ENCODE data around the gene AACS. TPM values are rescaled to one million over a fixed set of nuclear protein-coding genes. Genes with fewer than 3 reads are reported as not detected.

AACS gene
- total RNA-seq, 5 donors from 2014 or later (not counting 1 experiment from before 2014, with no cell fraction given) = 11.5 to 16.4 (median 14.3) TPM

DNA sequence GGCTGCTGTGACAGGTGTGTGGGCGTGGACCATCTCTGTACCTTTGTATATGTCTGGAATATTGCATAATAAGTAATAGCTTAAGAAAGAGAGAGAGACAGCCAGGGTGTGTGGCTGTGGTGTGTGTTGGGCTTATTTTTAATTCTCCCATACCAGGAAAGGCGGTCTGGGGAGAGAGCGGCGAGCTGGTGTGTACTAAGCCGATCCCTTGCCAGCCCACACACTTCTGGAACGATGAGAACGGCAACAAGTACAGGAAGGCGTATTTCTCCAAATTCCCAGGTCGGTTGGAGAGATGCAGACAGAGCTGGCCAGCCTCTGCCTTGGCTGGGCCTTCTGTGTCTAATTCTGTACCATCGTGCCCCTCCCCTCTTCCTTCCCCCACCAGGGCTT lies 63.9 kb downstream of the AACS start:
- ChIA-PET CTCF (no interaction called here), POLR2A (interaction anchor here in 1 of 2 donors (0.6 kb wide), 1 partner anchor 19 kb away, joined by 3 read pairs; no protein-coding TSS in a partner anchor)
- Histone ChIP-seq H3K36me3 (ENCODE audit: control insufficient read depth in 2 of 2, extremely low read depth in 1 of 2, insufficient read depth in 1 of 2, low read length in 1 of 2) (peaks cover 2 to 13% of the 10 kb centered on the region in 2 donors), H3K4me1 (ENCODE audit: control insufficient read depth in 1 of 2, extremely low read depth in 1 of 2, insufficient read depth in 2 of 2, low read length in 2 of 2) (no peaks in the 10 kb centered on the region), H3K9me3 (no peaks in the 10 kb centered on the region), H3K27me3 (replicated peaks in 1 of 2; ENCODE audit: control insufficient read depth in 2 of 2, extremely low read depth in 1 of 2, insufficient read depth in 2 of 2, low read length in 1 of 2) (no peaks in the 10 kb centered on the region), H3K27ac (ENCODE audit: low read length) (no peak overlapping the region), H3K4me3 (ENCODE audit: control insufficient read depth in 1 of 2, extremely low read depth in 1 of 2, low read length in 1 of 2) (no peak overlapping the region)
- H3K4me3 Mint-ChIP-seq = no peak overlapping the region
- DNase-seq (no peak), ATAC-seq (replicated peaks in 1 of 4) (no peak)
- WGBS (ENCODE audit: insufficient coverage) = no CpG with 5 or more reads among the region's 10 CpGs
- peaks cover 25% of the 10 kb centered on the region for H3K36me3 Mint-ChIP-seq
- H3K27ac Mint-ChIP-seq = no peak overlapping the region
- H3K4me1 Mint-ChIP-seq = no peaks in the 10 kb centered on the region
- no peaks in the 10 kb centered on the region for H3K9me3 Mint-ChIP-seq
- H3K27me3 Mint-ChIP-seq = no peaks in the 10 kb centered on the region

DNA sequence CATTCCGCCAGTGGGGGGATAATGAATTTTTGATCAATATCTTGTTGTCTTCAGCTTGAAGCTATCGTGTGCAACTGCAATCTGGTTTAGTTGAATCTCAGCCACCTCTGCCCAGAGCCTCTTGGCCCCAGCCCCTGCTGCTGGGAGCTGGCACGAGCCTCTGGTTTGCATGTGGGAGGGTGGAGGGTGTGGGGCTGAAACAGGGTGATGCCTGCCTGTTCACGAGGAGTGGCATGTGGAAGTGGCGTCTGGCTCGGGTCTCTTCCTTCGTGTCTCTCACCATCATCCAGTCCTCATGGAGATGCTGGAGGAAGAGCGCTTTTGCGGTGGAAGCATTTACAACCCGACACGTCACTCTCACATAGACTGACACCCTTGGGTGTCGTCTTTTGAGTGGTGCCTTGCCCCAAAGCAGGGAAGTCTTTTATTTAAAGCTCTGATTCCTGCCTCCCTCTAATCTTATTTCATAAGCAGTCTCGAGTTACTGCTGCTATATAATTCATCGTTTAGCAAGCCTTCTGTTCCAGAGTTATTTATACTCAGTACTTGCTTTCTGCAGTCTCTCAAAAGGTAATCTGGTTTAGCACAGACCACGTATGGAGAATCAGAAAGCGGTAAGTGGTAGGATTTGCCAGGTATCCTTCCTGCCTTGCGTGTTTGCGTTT lies 64.5 kb downstream of the AACS start:
- POLR2A ChIA-PET = interaction anchor here in 1 of 2 donors (0.6 kb wide), 1 partner anchor 20 kb away, joined by 3 read pairs; no protein-coding TSS in a partner anchor
- CTCF ChIA-PET = no interaction called here
- H3K9me3 Mint-ChIP-seq = no peaks in the 10 kb centered on the region
- H3K4me1 Mint-ChIP-seq = no peaks in the 10 kb centered on the region
- H3K4me3 Mint-ChIP-seq = no peak overlapping the region
- Histone ChIP-seq H3K9me3 (no peaks in the 10 kb centered on the region), H3K4me3 (ENCODE audit: control insufficient read depth in 1 of 2, extremely low read depth in 1 of 2, low read length in 1 of 2) (no peak overlapping the region), H3K27ac (ENCODE audit: low read length) (no peak overlapping the region), H3K36me3 (ENCODE audit: control insufficient read depth in 2 of 2, extremely low read depth in 1 of 2, insufficient read depth in 1 of 2, low read length in 1 of 2) (peaks cover 2 to 13% of the 10 kb centered on the region in 2 donors), H3K27me3 (replicated peaks in 1 of 2; ENCODE audit: control insufficient read depth in 2 of 2, extremely low read depth in 1 of 2, insufficient read depth in 2 of 2, low read length in 1 of 2) (no peaks in the 10 kb centered on the region), H3K4me1 (ENCODE audit: control insufficient read depth in 1 of 2, extremely low read depth in 1 of 2, insufficient read depth in 2 of 2, low read length in 2 of 2) (no peaks in the 10 kb centered on the region)
- H3K36me3 Mint-ChIP-seq = peaks cover 25% of the 10 kb centered on the region
- DNase-seq = no peak
- 93% methylated on average over 4 of the region's 18 CpGs for WGBS (ENCODE audit: insufficient coverage)
- no peak overlapping the region for H3K27ac Mint-ChIP-seq
- no peak for ATAC-seq (replicated peaks in 1 of 4)
- no peaks in the 10 kb centered on the region for H3K27me3 Mint-ChIP-seq

DNA sequence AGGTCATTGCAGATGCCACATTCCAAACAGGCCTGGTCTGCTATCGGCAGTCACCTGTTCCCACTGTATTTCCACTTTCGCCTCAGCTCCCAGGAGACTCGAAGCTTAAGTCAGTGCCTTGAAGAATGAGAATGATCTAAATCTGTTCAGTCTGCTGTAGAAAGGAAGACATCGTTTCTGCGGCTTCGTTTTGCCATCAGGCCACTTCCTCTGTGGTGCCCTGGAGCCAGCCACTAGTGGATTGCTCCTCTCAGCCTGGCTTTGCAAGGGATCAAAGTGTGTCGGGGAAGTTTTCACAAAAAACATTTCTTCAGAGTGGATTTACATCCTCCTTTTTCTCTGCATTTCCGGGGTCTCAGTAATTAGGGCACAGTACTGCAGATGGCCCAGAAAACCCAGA lies 66.7 kb downstream of the AACS start:
- Mint-ChIP-seq H3K36me3 (peaks cover 31% of the 10 kb centered on the region), H3K27me3 (no peaks in the 10 kb centered on the region), H3K27ac (no peak overlapping the region), H3K9me3 (no peaks in the 10 kb centered on the region), H3K4me3 (no peak overlapping the region), H3K4me1 (no peaks in the 10 kb centered on the region)
- WGBS (ENCODE audit: insufficient coverage) = 85% methylated on average over 6 of the region's 8 CpGs
- peaks cover 5 to 9% of the 10 kb centered on the region in 2 donors for H3K36me3 ChIP-seq (ENCODE audit: control insufficient read depth in 2 of 2, extremely low read depth in 1 of 2, insufficient read depth in 1 of 2, low read length in 1 of 2)
- no peak overlapping the region for H3K27ac ChIP-seq (ENCODE audit: low read length)
- ChIA-PET CTCF (no interaction called here), POLR2A (no interaction called here)
- no peaks in the 10 kb centered on the region for H3K27me3 ChIP-seq (replicated peaks in 1 of 2; ENCODE audit: control insufficient read depth in 2 of 2, extremely low read depth in 1 of 2, insufficient read depth in 2 of 2, low read length in 1 of 2)
- ATAC-seq (replicated peaks in 1 of 4) (no peak), DNase-seq (no peak)
- no peaks in the 10 kb centered on the region for H3K4me1 ChIP-seq (ENCODE audit: control insufficient read depth in 1 of 2, extremely low read depth in 1 of 2, insufficient read depth in 2 of 2, low read length in 2 of 2)
- H3K4me3 ChIP-seq (ENCODE audit: control insufficient read depth in 1 of 2, extremely low read depth in 1 of 2, low read length in 1 of 2) = no peak overlapping the region
- no peaks in the 10 kb centered on the region for H3K9me3 ChIP-seq

DNA sequence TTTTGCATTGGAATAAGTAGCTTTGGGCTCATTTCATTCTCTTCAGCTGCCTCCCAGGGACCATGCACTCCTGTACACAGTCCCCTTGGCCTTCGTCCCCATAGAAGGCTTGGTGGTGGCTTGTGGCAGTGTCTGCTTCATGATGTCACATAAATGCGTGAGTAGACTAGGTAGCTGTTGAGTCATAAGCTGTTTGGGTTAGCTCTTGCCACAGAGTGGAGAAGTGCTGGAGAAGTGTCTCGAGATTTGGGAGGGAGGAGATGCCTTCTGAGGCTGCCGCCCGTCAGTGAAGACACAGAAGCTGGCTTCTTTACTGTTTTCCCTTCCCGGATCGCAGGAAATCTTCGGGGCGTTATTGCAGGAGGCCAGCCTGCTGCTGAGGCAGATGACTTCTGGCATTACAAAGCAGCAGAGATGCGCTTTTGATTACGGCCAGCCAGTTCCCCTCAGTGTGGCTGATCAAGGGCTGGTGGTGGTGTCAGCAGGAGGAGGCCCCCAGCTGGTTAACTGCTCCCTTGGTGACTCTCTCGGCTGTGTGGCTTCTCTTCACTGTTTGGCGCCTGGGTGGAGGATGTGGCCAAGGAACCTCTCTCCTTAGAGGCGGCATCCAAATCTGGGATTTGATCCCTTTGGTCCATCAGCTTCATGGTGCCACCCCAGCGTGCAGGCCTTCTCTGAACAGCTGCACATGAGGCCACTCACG lies 67.6 kb downstream of the AACS start:
- no peaks in the 10 kb centered on the region for H3K27me3 ChIP-seq (replicated peaks in 1 of 2; ENCODE audit: control insufficient read depth in 2 of 2, extremely low read depth in 1 of 2, insufficient read depth in 2 of 2, low read length in 1 of 2)
- H3K36me3 ChIP-seq (ENCODE audit: control insufficient read depth in 2 of 2, extremely low read depth in 1 of 2, insufficient read depth in 1 of 2, low read length in 1 of 2) = peaks cover 5 to 9% of the 10 kb centered on the region in 2 donors
- H3K4me1 ChIP-seq (ENCODE audit: control insufficient read depth in 1 of 2, extremely low read depth in 1 of 2, insufficient read depth in 2 of 2, low read length in 2 of 2) = no peaks in the 10 kb centered on the region
- no peaks in the 10 kb centered on the region for H3K4me1 Mint-ChIP-seq
- H3K9me3 ChIP-seq = no peaks in the 10 kb centered on the region
- H3K27ac Mint-ChIP-seq = no peak overlapping the region
- peaks cover 36% of the 10 kb centered on the region for H3K36me3 Mint-ChIP-seq
- H3K4me3 ChIP-seq (ENCODE audit: control insufficient read depth in 1 of 2, extremely low read depth in 1 of 2, low read length in 1 of 2) = no peak overlapping the region
- ATAC-seq (replicated peaks in 1 of 4) (no peak), DNase-seq (no peak)
- H3K27ac ChIP-seq (ENCODE audit: low read length) = no peak overlapping the region
- no peaks in the 10 kb centered on the region for H3K27me3 Mint-ChIP-seq
- ChIA-PET POLR2A (no interaction called here), CTCF (no interaction called here)
- H3K4me3 Mint-ChIP-seq = no peak overlapping the region
- H3K9me3 Mint-ChIP-seq = no peaks in the 10 kb centered on the region
- 91% methylated on average over 14 of the region's 16 CpGs for WGBS (ENCODE audit: insufficient coverage)

DNA sequence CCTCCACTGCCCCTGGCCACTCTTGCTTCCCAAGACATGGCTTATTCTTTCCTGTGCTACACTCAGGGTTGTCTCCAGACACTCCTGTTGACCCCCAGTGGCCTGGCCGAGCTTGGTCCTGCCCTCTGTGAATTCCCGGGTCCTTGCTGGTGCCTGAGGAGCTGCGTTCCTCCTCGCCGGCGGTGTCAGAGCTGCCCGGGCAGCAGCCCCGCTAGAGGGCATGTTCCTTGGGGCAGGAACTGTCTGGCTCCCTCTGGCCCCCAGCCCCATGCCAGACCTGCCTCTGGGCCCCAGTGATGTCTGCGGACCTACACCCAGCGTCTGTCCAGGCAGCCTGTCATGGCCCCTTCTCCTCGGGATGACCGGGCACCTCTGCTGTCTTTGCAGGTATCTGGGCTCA lies 68.4 kb downstream of the AACS start:
- DNase-seq (no peak), ATAC-seq (replicated peaks in 1 of 4) (no peak)
- Histone ChIP-seq H3K4me3 (ENCODE audit: control insufficient read depth in 1 of 2, extremely low read depth in 1 of 2, low read length in 1 of 2) (no peak overlapping the region), H3K27me3 (replicated peaks in 1 of 2; ENCODE audit: control insufficient read depth in 2 of 2, extremely low read depth in 1 of 2, insufficient read depth in 2 of 2, low read length in 1 of 2) (no peaks in the 10 kb centered on the region), H3K9me3 (no peaks in the 10 kb centered on the region), H3K36me3 (ENCODE audit: control insufficient read depth in 2 of 2, extremely low read depth in 1 of 2, insufficient read depth in 1 of 2, low read length in 1 of 2) (peaks cover 5 to 9% of the 10 kb centered on the region in 2 donors), H3K27ac (ENCODE audit: low read length) (no peak overlapping the region), H3K4me1 (ENCODE audit: control insufficient read depth in 1 of 2, extremely low read depth in 1 of 2, insufficient read depth in 2 of 2, low read length in 2 of 2) (no peaks in the 10 kb centered on the region)
- no peaks in the 10 kb centered on the region for H3K27me3 Mint-ChIP-seq
- no peak overlapping the region for H3K27ac Mint-ChIP-seq
- peaks cover 38% of the 10 kb centered on the region for H3K36me3 Mint-ChIP-seq
- H3K4me3 Mint-ChIP-seq = no peak overlapping the region
- ChIA-PET POLR2A (no interaction called here), CTCF (no interaction called here)
- H3K4me1 Mint-ChIP-seq = no peaks in the 10 kb centered on the region
- H3K9me3 Mint-ChIP-seq = no peaks in the 10 kb centered on the region
- WGBS (ENCODE audit: insufficient coverage) = 90% methylated on average over 12 of the region's 12 CpGs

DNA sequence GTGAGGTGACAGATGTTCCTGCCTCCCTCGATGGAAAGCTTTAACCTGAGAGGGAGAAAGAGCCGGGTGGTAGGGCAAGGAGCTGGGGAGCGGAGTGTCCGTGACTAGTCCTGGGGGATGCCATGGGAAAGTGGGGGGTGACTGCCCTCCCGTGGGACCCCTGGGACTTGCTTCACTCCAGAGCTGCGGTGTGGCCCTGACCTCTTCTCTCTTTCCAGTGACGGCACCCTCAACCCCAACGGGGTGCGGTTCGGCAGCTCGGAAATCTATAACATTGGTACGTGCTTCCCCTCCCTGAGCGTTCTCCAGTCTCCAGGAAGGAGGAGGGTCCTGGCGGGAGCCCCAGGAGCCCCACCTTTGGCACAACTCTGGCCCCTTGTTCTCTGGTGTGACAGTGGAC lies 69.3 kb downstream of the AACS start:
- no peaks in the 10 kb centered on the region for H3K27me3 Mint-ChIP-seq
- no peaks in the 10 kb centered on the region for H3K4me1 Mint-ChIP-seq
- Histone ChIP-seq H3K36me3 (ENCODE audit: control insufficient read depth in 2 of 2, extremely low read depth in 1 of 2, insufficient read depth in 1 of 2, low read length in 1 of 2) (peaks cover 4 to 7% of the 10 kb centered on the region in 2 donors), H3K9me3 (no peaks in the 10 kb centered on the region), H3K27me3 (replicated peaks in 1 of 2; ENCODE audit: control insufficient read depth in 2 of 2, extremely low read depth in 1 of 2, insufficient read depth in 2 of 2, low read length in 1 of 2) (no peaks in the 10 kb centered on the region), H3K27ac (ENCODE audit: low read length) (no peak overlapping the region), H3K4me3 (ENCODE audit: control insufficient read depth in 1 of 2, extremely low read depth in 1 of 2, low read length in 1 of 2) (no peak overlapping the region), H3K4me1 (ENCODE audit: control insufficient read depth in 1 of 2, extremely low read depth in 1 of 2, insufficient read depth in 2 of 2, low read length in 2 of 2) (no peaks in the 10 kb centered on the region)
- POLR2A ChIA-PET = no interaction called here
- CTCF ChIA-PET = no interaction called here
- no peak for ATAC-seq (replicated peaks in 1 of 4)
- no peak overlapping the region for H3K27ac Mint-ChIP-seq
- H3K9me3 Mint-ChIP-seq = no peaks in the 10 kb centered on the region
- 88% methylated on average over 14 of the region's 14 CpGs for WGBS (ENCODE audit: insufficient coverage)
- no peak overlapping the region for H3K4me3 Mint-ChIP-seq
- H3K36me3 Mint-ChIP-seq = peaks cover 32% of the 10 kb centered on the region
- no peak for DNase-seq

All from T-cell (primary cell).